Tongue (tissue), 2 donors: ENCODE measurements around the gene SMAD6. TPM values are rescaled to one million over a fixed set of nuclear protein-coding genes. Genes with fewer than 3 reads are reported as not detected.
"Not testable (repeated sequence)": the region's sequence is repeated elsewhere in the genome, so short reads cannot be mapped to it uniquely, and the experiment has no call there.

Source experiments
- DNase-seq: peaks from one replicate; pipeline ENCODE4 v3.0.0-alpha.2; 2015
- total RNA-seq: library from RNA; depleted of rRNA; stranded (reverse); fragments of >200 nt; gene quantifications from one replicate; pipeline ENCODE4 v1.2.3, GENCODE V29; 2014

Gene SMAD6
- total RNA-seq, 1 donor from 2014 or later: 9.0 TPM

GRCh38 chr15:66743204-66743603 lies 41.2 kb downstream of the SMAD6 start:
- no peak for DNase-seq

GRCh38 chr15:66743703-66744536 lies 41.9 kb downstream of the SMAD6 start:
- DNase-seq: no peak

GRCh38 chr15:66744610-66745279 lies 42.7 kb downstream of the SMAD6 start:
- no peak for DNase-seq

GRCh38 chr15:66745530-66746230 lies 43.6 kb downstream of the SMAD6 start:
- DNase-seq: no peak

GRCh38 chr15:66746231-66746605 lies 44.2 kb downstream of the SMAD6 start:
- no peak for DNase-seq

- DNase-seq: no peak
Observed at GRCh38 chr15:66747223-66747622, 45.2 kb downstream of the SMAD6 start.

GRCh38 chr15:66747886-66748707 lies 46.1 kb downstream of the SMAD6 start:
- DNase-seq: peak; percentile 36

GRCh38 chr15:66748708-66749035 lies 46.6 kb downstream of the SMAD6 start:
- no peak for DNase-seq

- no peak for DNase-seq
Observed at GRCh38 chr15:66749841-66750575, 48.0 kb downstream of the SMAD6 start.

- no peak for DNase-seq
Observed at GRCh38 chr15:66750609-66751008, 48.6 kb downstream of the SMAD6 start.

- no peak for DNase-seq
Observed at GRCh38 chr15:66751579-66751978, 49.5 kb downstream of the SMAD6 start.

- no peak for DNase-seq
Observed at GRCh38 chr15:66752078-66752477, 50.0 kb downstream of the SMAD6 start.

- no peak for DNase-seq
Observed at GRCh38 chr15:66753687-66754377, 51.8 kb downstream of the SMAD6 start.

- no peak for DNase-seq
Observed at GRCh38 chr15:66754789-66755188, 52.8 kb downstream of the SMAD6 start.

GRCh38 chr15:66755298-66756068 lies 53.4 kb downstream of the SMAD6 start:
- DNase-seq: no peak

GRCh38 chr15:66756295-66756694 lies 54.3 kb downstream of the SMAD6 start:
- DNase-seq: peak; percentile 72

- DNase-seq: no peak
Observed at GRCh38 chr15:66757030-66757429, 55.0 kb downstream of the SMAD6 start.

- DNase-seq: no peak
Observed at GRCh38 chr15:66757521-66757920, 55.5 kb downstream of the SMAD6 start.

- DNase-seq: not testable (repeated sequence)
Observed at GRCh38 chr15:66758217-66758616, 56.2 kb downstream of the SMAD6 start.

GRCh38 chr15:66758844-66759243 lies 56.8 kb downstream of the SMAD6 start:
- no peak for DNase-seq
